IMR-90 (cell line): ENCODE results near the gene PPP2R2D. TPM values are rescaled to one million over a fixed set of nuclear protein-coding genes. Genes with fewer than 3 reads are reported as not detected.

Experiments
- ATAC-seq: fragments of 200-7000 bp; cut with Tn5 transposase; 2 replicates; pipeline ENCODE4 v1.9.1; 2020; ENCODE audit warnings: low read depth, mild to moderate bottlenecking, moderate library complexity
- BruUV-seq: library from RNA; stranded (reverse); fragments of 400-500 nt; replicated peaks from 2 replicates; lab custom pipeline; 2021; lab: Mats Ljungman, UMichigan
- CTCF ChIA-PET: fragments of 300-600 bp; formaldehyde crosslinking; extraction: SDS; loops from one replicate; lab custom pipeline; 2021; ENCODE audit warnings: antibody characterized with exemption; lab: Yijun Ruan, JAX
- POLR2A ChIA-PET: fragments of 300-600 bp; sonication (Branson Sonifier 250); formaldehyde crosslinking; loops from one replicate; lab custom pipeline; 2022; ENCODE audit warnings: antibody characterized with exemption; ENCODE audit not compliant: unreplicated experiment; lab: Charles Lee
- DNase-seq: peaks from one replicate; pipeline ENCODE4 v3.0.0; 2013
- H2AFZ ChIP-seq: replicated peaks from 2 replicates; pipeline ENCODE3; 2013; ENCODE audit warnings: low read length, mild to moderate bottlenecking; ENCODE audit not compliant: poor library complexity
- H2AK5ac ChIP-seq: 2 replicates; pipeline ENCODE4 v1.6.1; 2013; ENCODE audit warnings: low read depth, low read length, inconsistent platforms
- H2AK9ac ChIP-seq: replicated peaks from 2 replicates; pipeline ENCODE3; 2013; ENCODE audit warnings: mild to moderate bottlenecking, low read depth, low read length, moderate library complexity; ENCODE audit not compliant: poor library complexity
- H2BK120ac ChIP-seq: 2 replicates; pipeline ENCODE4 v1.6.1; 2013; ENCODE audit warnings: low read depth, low read length, inconsistent platforms
- H2BK15ac ChIP-seq: 3 replicates; pipeline ENCODE4 v1.6.1; 2013; ENCODE audit warnings: low read depth, low read length, inconsistent platforms
- H2BK20ac ChIP-seq: 2 replicates; pipeline ENCODE4 v1.6.1; 2013; ENCODE audit warnings: low read depth, mild to moderate bottlenecking, inconsistent platforms, low read length, moderate library complexity
- H2BK5ac ChIP-seq: 2 replicates; pipeline ENCODE4 v1.6.1; 2013; ENCODE audit warnings: mild to moderate bottlenecking, low read depth, low read length, inconsistent platforms; ENCODE audit not compliant: poor library complexity, severe bottlenecking
- H3K14ac ChIP-seq: replicated peaks from 2 replicates; pipeline ENCODE4 v1.6.1; 2013; ENCODE audit warnings: low read depth, low read length, inconsistent platforms
- H3K18ac ChIP-seq: 2 replicates; pipeline ENCODE4 v1.6.1; 2013; ENCODE audit warnings: low read depth, low read length, control low read depth
- H3K23ac ChIP-seq: 2 replicates; pipeline ENCODE4 v1.6.1; 2013; ENCODE audit warnings: low read depth, low read length, inconsistent platforms
- H3K27ac ChIP-seq: 2 replicates; pipeline ENCODE4 v1.5.1; 2013; ENCODE audit warnings: mild to moderate bottlenecking, control low read depth, low read length; ENCODE audit not compliant: insufficient read depth
- H3K27me3 ChIP-seq: 2 replicates; pipeline ENCODE4 v1.6.1; 2013; ENCODE audit warnings: low read length; ENCODE audit not compliant: control insufficient read depth, insufficient read depth
- H3K36me3 ChIP-seq: 2 replicates; pipeline ENCODE4 v1.6.1; 2013; ENCODE audit warnings: low read length, mixed read lengths; ENCODE audit not compliant: control insufficient read depth, insufficient read depth
- H3K4ac ChIP-seq: 2 replicates; pipeline ENCODE4 v1.6.1; 2013; ENCODE audit warnings: low read depth, low read length, inconsistent platforms
- H3K4me1 ChIP-seq: 2 replicates; pipeline ENCODE4 v1.6.1; 2013; ENCODE audit warnings: low read length, mixed read lengths; ENCODE audit not compliant: control insufficient read depth, insufficient read depth
- H3K4me2 ChIP-seq: 2 replicates; pipeline ENCODE4 v1.6.1; 2013; ENCODE audit warnings: low read depth, mild to moderate bottlenecking, control low read depth, low read length, moderate library complexity
- H3K4me3 ChIP-seq: 2 replicates; pipeline ENCODE4 v1.5.1; 2013; ENCODE audit warnings: low read depth, mild to moderate bottlenecking, control low read depth, low read length, moderate library complexity; ENCODE audit not compliant: insufficient read depth
- H3K56ac ChIP-seq: 2 replicates; pipeline ENCODE4 v1.6.1; 2013; ENCODE audit warnings: low read length, inconsistent platforms; ENCODE audit not compliant: insufficient read depth; ENCODE audit errors: extremely low read depth
- H3K79me1 ChIP-seq, 2 experiments: 2 replicates each; pipeline ENCODE4 v1.6.1; 2013; ENCODE audit warnings: low read length in 2 of 2, inconsistent platforms in 1 of 2, low read depth in 1 of 2
- H3K9ac ChIP-seq: 2 replicates; pipeline ENCODE4 v1.6.1; 2013; ENCODE audit warnings: low read depth, low read length, control low read depth
- H3K9me1 ChIP-seq: 2 replicates; pipeline ENCODE4 v1.6.1; 2013; ENCODE audit warnings: low read length, inconsistent platforms; ENCODE audit not compliant: insufficient read depth
- H3K9me3 ChIP-seq: 2 replicates; pipeline ENCODE4 v1.6.1; 2013; ENCODE audit warnings: low read length; ENCODE audit not compliant: control insufficient read depth, insufficient read depth
- H4K20me1 ChIP-seq: 2 replicates; pipeline ENCODE4 v1.6.1; 2013; ENCODE audit warnings: low read length, inconsistent platforms; ENCODE audit not compliant: insufficient read depth
- H4K5ac ChIP-seq: 2 replicates; pipeline ENCODE4 v1.6.1; 2013; ENCODE audit warnings: mild to moderate bottlenecking, low read depth, low read length, control low read depth
- H4K8ac ChIP-seq, 2 experiments: 2 replicates each; pipeline ENCODE4 v1.6.1; 2013; ENCODE audit warnings: low read depth in 2 of 2, low read length in 2 of 2, control low read depth in 1 of 2, inconsistent platforms in 1 of 2
- H4K91ac ChIP-seq: 2 replicates; pipeline ENCODE4 v1.6.1; 2013; ENCODE audit warnings: low read depth, low read length, inconsistent platforms; ENCODE audit not compliant: insufficient read depth
- CEBPB ChIP-seq: IDR thresholded peaks from 2 replicates; pipeline ENCODE4 v1.6.1; 2012; ENCODE audit warnings: low read depth, low read length, improper control_type of control experiment
- ELK1 ChIP-seq: fragments of 150-350 bp; IDR thresholded peaks from 2 replicates; pipeline ENCODE4 v1.6.1; 2016; ENCODE audit warnings: low read depth, mild to moderate bottlenecking, low read length, moderate library complexity, borderline replicate concordance
- FOS ChIP-seq: fragments of 150-350 bp; IDR thresholded peaks from 2 replicates; pipeline ENCODE4 v1.6.1; 2016; ENCODE audit warnings: low read depth, low read length
- MAFK ChIP-seq: IDR thresholded peaks from 2 replicates; pipeline ENCODE4 v1.6.1; 2012; ENCODE audit warnings: low read depth, low read length, improper control_type of control experiment
- MAZ ChIP-seq: IDR thresholded peaks from 2 replicates; pipeline ENCODE4 v1.6.1; 2012; ENCODE audit warnings: low read depth, mild to moderate bottlenecking, low read length, improper control_type of control experiment, moderate library complexity, borderline replicate concordance
- MXI1 ChIP-seq: IDR thresholded peaks from 2 replicates; pipeline ENCODE4 v1.6.1; 2012; ENCODE audit warnings: low read depth, mild to moderate bottlenecking, low read length, moderate library complexity, borderline replicate concordance
- NFE2L2 ChIP-seq: fragments of 150-350 bp; IDR thresholded peaks from 2 replicates; pipeline ENCODE4 v1.6.1; 2016; ENCODE audit warnings: low read depth, mild to moderate bottlenecking, low read length
- RAD21 ChIP-seq: IDR thresholded peaks from 2 replicates; pipeline ENCODE4 v1.6.1; 2012; ENCODE audit warnings: low read length, improper control_type of control experiment
- RCOR1 ChIP-seq: IDR thresholded peaks from 2 replicates; pipeline ENCODE4 v1.6.1; 2012; ENCODE audit warnings: mild to moderate bottlenecking, low read length, improper control_type of control experiment; ENCODE audit not compliant: insufficient replicate concordance
- RFX5 ChIP-seq: IDR thresholded peaks from 2 replicates; pipeline ENCODE4 v1.8.0; 2012; ENCODE audit warnings: low read depth, mild to moderate bottlenecking, low read length, moderate library complexity
- SMC3 ChIP-seq: fragments of 150-350 bp; IDR thresholded peaks from 2 replicates; pipeline ENCODE4 v1.6.1; 2016; ENCODE audit warnings: low read depth, mild to moderate bottlenecking, antibody characterized with exemption, low read length, moderate library complexity
- WGBS, 2 experiments: methylation state at CpG; one replicate each; pipeline versions ENCODE4 v1.1.5 to v1.1.7; 2013; ENCODE audit warnings: missing lambda C conversion rate in 2 of 2; ENCODE audit not compliant: insufficient read length in 1 of 2; ENCODE audit errors: extremely low coverage in 2 of 2; 5-methylcytosine and 5-hydroxymethylcytosine counted together
- dilution Hi-C: fragments of 300-500 bp; cut with HindIII; formaldehyde crosslinking; loops from one replicate; pipeline ENCODE4 v1.14.3; 2018; ENCODE audit warnings: low sequenced_read_pairs; ENCODE audit not compliant: unreplicated experiment
- in situ Hi-C: fragments of 300-500 bp; cut with MboI; formaldehyde crosslinking; loops from 3 replicates; pipeline ENCODE4 v1.14.3; 2019; ENCODE audit warnings: low sequenced_read_pairs, inconsistent platforms, mixed read lengths
- intact Hi-C: fragments of 100-400 bp; cut with micrococcal nuclease; formaldehyde crosslinking; loops from 2 replicates; pipeline ENCODE4 v1.10.0; 2022
- polyA plus RNA-seq, 3 experiments: library from polyadenylated mRNA; depleted of rRNA; stranded (reverse); fragments of >200 nt; gene quantifications; 2 replicates each; pipeline ENCODE4 v1.2.3, GENCODE V29; 2012; ENCODE audit warnings: low replicate concordance in 1 of 3
- total RNA-seq: library from RNA; depleted of rRNA; stranded (reverse); fragments of >200 nt; gene quantifications from 2 replicates; pipeline ENCODE4 v1.2.3, GENCODE V29; 2012
- TF ChIP-seq, protein P1 (sequence below): conservative IDR thresholded peaks from 2 replicates; pipeline ENCODE4 v1.5.1; 2012; ENCODE audit warnings: mild to moderate bottlenecking, low read depth, low read length, improper control_type of control experiment
- TF ChIP-seq, protein P2 (sequence below): fragments of 150-350 bp; IDR thresholded peaks from 2 replicates; pipeline ENCODE4 v1.6.1; 2017; ENCODE audit warnings: mild to moderate bottlenecking, antibody characterized with exemption, low read length, low read depth

Gene PPP2R2D
- total and polyA plus RNA-seq, 2 of the 4 experiments (the other 2 are of a cell fraction) = 22.8 to 23.8 TPM

- H3K27ac ChIP-seq = no peak overlapping the region
- ATAC-seq = peak; percentile 100
- H2BK5ac ChIP-seq = no peak overlapping the region
- H3K36me3 ChIP-seq = no peaks in the 10 kb centered on the region
- no peak overlapping the region for H4K8ac ChIP-seq
- peak; percentile 39 for DNase-seq
- H4K91ac ChIP-seq = no peak overlapping the region
- H3K9me1 ChIP-seq = peaks cover 5% of the 10 kb centered on the region; the same call in 1 of the 2 replicates
- H4K5ac ChIP-seq = no peak overlapping the region
- no peak overlapping the region for H2BK120ac ChIP-seq
- no peak overlapping the region for H3K9ac ChIP-seq
- no peak overlapping the region for H3K56ac ChIP-seq
- no peak overlapping the region for H2AK9ac ChIP-seq
- H3K9me3 ChIP-seq = no peaks in the 10 kb centered on the region
- H2AFZ ChIP-seq = peak overlapping the region; percentile 74
- intact Hi-C loops = loop anchor here (1.0 kb wide), 3 partner anchors 96 to 257 kb away; partner anchors contain the start of gene BNIP3
- no peak overlapping the region for H2BK15ac ChIP-seq
- peaks cover 9% of the 10 kb centered on the region; the same call in 1 of the 2 replicates for H3K27me3 ChIP-seq
- no peak overlapping the region for H2AK5ac ChIP-seq
- no peak overlapping the region for H3K14ac ChIP-seq
- no peak overlapping the region for H3K23ac ChIP-seq
- no peaks in the 10 kb centered on the region for H4K20me1 ChIP-seq
- H3K4me3 ChIP-seq = no peak overlapping the region
- CTCF ChIA-PET = interaction anchor here (0.6 to 2.2 kb wide), 15 partner anchors 11 to 1713 kb away, joined by 3 to 29 read pairs (median 3); no protein-coding TSS in a partner anchor
- no peak overlapping the region for H3K18ac ChIP-seq
- H2BK20ac ChIP-seq = no peak overlapping the region
- POLR2A ChIA-PET = no interaction called here
- no peak overlapping the region for H3K4me2 ChIP-seq
- dilution Hi-C loops = no loop called here
- in situ Hi-C loops = loop anchor here (5.0 to 10.0 kb wide), 2 partner anchors 137 to 249 kb away; no protein-coding TSS in a partner anchor
- no peaks in the 10 kb centered on the region for H3K4me1 ChIP-seq
- H3K4ac ChIP-seq = no peak overlapping the region
- WGBS, 2 experiments = 32% methylated on average over 3 of the region's 25 CpGs; no CpG with 5 or more reads in 1 of the 2 experiments
- H3K79me1 ChIP-seq = no peaks in the 10 kb centered on the region
- BruUV-seq = no TSS peak
- no peak for TF ChIP-seq RCOR1
- no peak for TF ChIP-seq NFE2L2
- TF ChIP-seq, protein P1, sequence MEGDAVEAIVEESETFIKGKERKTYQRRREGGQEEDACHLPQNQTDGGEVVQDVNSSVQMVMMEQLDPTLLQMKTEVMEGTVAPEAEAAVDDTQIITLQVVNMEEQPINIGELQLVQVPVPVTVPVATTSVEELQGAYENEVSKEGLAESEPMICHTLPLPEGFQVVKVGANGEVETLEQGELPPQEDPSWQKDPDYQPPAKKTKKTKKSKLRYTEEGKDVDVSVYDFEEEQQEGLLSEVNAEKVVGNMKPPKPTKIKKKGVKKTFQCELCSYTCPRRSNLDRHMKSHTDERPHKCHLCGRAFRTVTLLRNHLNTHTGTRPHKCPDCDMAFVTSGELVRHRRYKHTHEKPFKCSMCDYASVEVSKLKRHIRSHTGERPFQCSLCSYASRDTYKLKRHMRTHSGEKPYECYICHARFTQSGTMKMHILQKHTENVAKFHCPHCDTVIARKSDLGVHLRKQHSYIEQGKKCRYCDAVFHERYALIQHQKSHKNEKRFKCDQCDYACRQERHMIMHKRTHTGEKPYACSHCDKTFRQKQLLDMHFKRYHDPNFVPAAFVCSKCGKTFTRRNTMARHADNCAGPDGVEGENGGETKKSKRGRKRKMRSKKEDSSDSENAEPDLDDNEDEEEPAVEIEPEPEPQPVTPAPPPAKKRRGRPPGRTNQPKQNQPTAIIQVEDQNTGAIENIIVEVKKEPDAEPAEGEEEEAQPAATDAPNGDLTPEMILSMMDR = peak; percentile 95
- no peak for TF ChIP-seq MAFK
- no peak for TF ChIP-seq MXI1
- no peak for TF ChIP-seq CEBPB
- no peak for TF ChIP-seq RFX5
- TF ChIP-seq FOS = no peak
- TF ChIP-seq SMC3 = peak; percentile 91
- TF ChIP-seq, protein P2, sequence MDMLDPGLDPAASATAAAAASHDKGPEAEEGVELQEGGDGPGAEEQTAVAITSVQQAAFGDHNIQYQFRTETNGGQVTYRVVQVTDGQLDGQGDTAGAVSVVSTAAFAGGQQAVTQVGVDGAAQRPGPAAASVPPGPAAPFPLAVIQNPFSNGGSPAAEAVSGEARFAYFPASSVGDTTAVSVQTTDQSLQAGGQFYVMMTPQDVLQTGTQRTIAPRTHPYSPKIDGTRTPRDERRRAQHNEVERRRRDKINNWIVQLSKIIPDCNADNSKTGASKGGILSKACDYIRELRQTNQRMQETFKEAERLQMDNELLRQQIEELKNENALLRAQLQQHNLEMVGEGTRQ = no peak
- no peak for TF ChIP-seq ELK1
- TF ChIP-seq MAZ = peak; percentile 59; the same call in 1 of the 2 replicates
- TF ChIP-seq RAD21 = peak; percentile 94
These were observed 15.2 kb upstream of the PPP2R2D start for GRCh38 chr10:131885391-131886165.
